ENCODE data around the gene MIER1. TPM values are rescaled to one million over a fixed set of nuclear protein-coding genes. Genes with fewer than 3 reads are reported as not detected.

Gene MIER1
- total RNA-seq, result 47.6 TPM

DNA sequence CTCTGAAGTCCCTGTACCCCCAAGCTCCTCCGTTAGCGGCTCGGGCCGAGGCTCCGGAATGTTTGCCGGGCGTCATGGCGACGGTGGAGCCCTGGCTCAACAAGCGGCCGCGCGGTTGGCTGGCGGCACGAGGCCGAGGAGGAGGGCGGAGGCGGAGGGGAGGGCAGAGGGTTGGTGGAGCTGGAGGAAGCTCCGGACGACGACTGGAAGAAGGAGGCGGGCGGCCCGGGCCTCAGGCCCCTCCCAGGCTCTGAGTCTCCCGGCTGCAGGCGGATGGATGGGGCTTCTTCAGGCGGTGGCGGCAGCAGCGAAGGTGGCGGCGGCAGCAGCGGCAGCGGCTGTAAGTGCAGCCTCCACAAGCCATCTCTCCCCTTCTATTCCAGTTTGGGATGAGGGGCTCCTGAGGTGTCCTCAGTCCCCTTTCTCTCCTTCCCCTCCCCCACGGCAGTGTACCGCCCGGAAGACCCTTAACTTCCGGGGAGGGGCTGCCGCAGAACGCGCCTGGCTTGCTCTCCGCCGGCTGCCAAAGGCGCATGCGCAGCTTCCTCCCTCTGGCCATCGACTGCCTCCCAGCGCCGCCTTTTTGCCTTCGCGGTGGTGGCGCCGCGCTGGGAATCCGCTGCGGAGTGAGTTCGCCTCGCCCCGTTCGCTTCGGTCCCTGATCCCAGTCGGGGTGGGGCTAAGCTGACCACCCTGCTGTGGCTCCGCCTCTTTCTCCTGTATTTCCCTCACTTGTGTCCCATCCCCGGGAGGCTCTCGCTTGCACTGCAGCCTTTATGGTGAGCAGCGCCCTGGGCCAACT, at the start of gene MIER1, which contains the start of gene DNAI4:
Gene MIER1, plus strand, starts transcription at position 235 of the 802 bp plus-strand sequence. Its CDS starts 39 bp downstream, at position 274.
Gene DNAI4, minus strand, starts transcription at position 101 of the 802 bp plus-strand sequence. Its CDS starts 25 bp downstream, at position 76.

Other genes with a start within 250 kb of the MIER1 start
- gene DYNLT5, start 172.5 kb upstream of the MIER1 start, total RNA-seq, result 4.6 TPM
- not detected for gene INSL5, start 123.7 kb upstream of the MIER1 start, total RNA-seq
- gene DNAI4, start 134 bp upstream of the MIER1 start, total RNA-seq, result 18.5 TPM
- gene SLC35D1, start 129.2 kb downstream of the MIER1 start, total RNA-seq, result 27.6 TPM
- 1.3 TPM for gene C1orf141, start 210.0 kb downstream of the MIER1 start, total RNA-seq
- not detected for gene IL23R, start 241.5 kb downstream of the MIER1 start, total RNA-seq